Measurements from ENCODE around the gene CRIP3. TPM values are rescaled to one million over a fixed set of nuclear protein-coding genes. Genes with fewer than 3 reads are reported as not detected.

CRIP3 gene
- total RNA-seq, 1 experiment from 2014 or later = not detected

DNA sequence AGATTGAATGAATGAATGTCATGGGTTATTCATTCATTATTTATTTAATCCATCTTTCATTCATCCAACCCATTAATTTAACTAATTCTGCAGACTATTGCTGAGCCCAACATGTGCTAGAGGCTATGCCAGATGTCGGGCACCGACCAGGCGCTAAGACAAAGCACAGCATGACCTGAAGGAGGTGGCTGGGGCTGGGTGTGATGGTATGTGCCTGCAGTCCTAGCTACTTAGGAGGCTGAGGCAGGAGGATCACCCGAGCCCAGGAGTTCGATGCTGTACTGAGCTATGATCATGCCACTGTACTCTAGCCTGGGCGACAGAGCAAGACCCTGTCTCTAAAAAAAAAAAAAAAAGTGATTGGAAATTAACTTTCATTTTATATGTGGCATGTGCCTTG lies 16.3 kb downstream of the CRIP3 start:
- no TSS peak for BruUV-seq (replicated peaks)
- ChIA-PET CTCF (interaction anchor here (0.7 kb wide), 1 partner anchor 337 kb away, joined by 3 read pairs; the partner anchor contains the start of gene GTPBP2), POLR2A (no interaction called here)
- no peak overlapping the region for H3K4me3 ChIP-seq (ENCODE audit: low read depth, low read length)
- no peaks in the 10 kb centered on the region for H3K4me1 Mint-ChIP-seq (ENCODE audit: low read depth, unreplicated experiment)
- DNase-seq = no peak
- no peak overlapping the region for H3K27ac Mint-ChIP-seq (ENCODE audit: unreplicated experiment)
- H3K27me3 Mint-ChIP-seq (ENCODE audit: insufficient read depth, unreplicated experiment) = no peaks in the 10 kb centered on the region
- TF ChIP-seq, protein P1, sequence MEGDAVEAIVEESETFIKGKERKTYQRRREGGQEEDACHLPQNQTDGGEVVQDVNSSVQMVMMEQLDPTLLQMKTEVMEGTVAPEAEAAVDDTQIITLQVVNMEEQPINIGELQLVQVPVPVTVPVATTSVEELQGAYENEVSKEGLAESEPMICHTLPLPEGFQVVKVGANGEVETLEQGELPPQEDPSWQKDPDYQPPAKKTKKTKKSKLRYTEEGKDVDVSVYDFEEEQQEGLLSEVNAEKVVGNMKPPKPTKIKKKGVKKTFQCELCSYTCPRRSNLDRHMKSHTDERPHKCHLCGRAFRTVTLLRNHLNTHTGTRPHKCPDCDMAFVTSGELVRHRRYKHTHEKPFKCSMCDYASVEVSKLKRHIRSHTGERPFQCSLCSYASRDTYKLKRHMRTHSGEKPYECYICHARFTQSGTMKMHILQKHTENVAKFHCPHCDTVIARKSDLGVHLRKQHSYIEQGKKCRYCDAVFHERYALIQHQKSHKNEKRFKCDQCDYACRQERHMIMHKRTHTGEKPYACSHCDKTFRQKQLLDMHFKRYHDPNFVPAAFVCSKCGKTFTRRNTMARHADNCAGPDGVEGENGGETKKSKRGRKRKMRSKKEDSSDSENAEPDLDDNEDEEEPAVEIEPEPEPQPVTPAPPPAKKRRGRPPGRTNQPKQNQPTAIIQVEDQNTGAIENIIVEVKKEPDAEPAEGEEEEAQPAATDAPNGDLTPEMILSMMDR (IDR thresholded peaks at IDR 0.05; ENCODE audit: insufficient read depth in 1 of 2, low read depth in 1 of 2, low read length in 1 of 2, severe bottlenecking in 1 of 2, unreplicated experiment in 1 of 2) = no peak
- H3K36me3 ChIP-seq (ENCODE audit: control insufficient read depth, insufficient read depth, low read length) = no peaks in the 10 kb centered on the region
- H3K9me3 ChIP-seq = no peaks in the 10 kb centered on the region
- no peak overlapping the region for H3K4me3 Mint-ChIP-seq (ENCODE audit: unreplicated experiment)
- no peaks in the 10 kb centered on the region for H3K36me3 Mint-ChIP-seq (ENCODE audit: insufficient read depth, unreplicated experiment)
- no peaks in the 10 kb centered on the region for H3K9me3 Mint-ChIP-seq (ENCODE audit: unreplicated experiment)
- intact Hi-C loops (cut with micrococcal nuclease; ENCODE audit: unreplicated experiment) = no loop called here
- H3K4me1 ChIP-seq = no peaks in the 10 kb centered on the region
- no peaks in the 10 kb centered on the region for H3K27me3 ChIP-seq (replicated peaks; ENCODE audit: control insufficient read depth, insufficient read depth, low read length)

DNA sequence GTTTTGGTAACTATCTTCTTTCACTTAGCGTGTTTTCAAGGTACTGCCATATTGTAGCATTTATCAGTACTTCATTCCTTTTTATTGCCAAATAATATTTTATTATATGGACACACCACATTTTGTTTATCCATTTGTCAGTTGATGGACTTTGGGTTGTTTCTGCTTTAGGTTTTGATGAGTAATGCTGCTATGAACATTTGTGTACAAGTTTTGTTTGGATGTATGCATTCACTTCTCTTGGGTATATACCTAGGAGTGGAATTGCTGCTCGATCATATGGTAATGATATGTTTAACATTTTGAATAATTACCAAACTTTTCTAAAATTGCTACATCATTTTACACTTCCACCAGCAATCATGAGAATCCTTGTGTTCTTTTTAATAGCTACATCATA lies 16.9 kb downstream of the CRIP3 start:
- Histone ChIP-seq H3K4me1 (no peaks in the 10 kb centered on the region), H3K4me3 (ENCODE audit: low read depth, low read length) (no peak overlapping the region), H3K27me3 (replicated peaks; ENCODE audit: control insufficient read depth, insufficient read depth, low read length) (no peaks in the 10 kb centered on the region), H3K36me3 (ENCODE audit: control insufficient read depth, insufficient read depth, low read length) (no peaks in the 10 kb centered on the region), H3K9me3 (no peaks in the 10 kb centered on the region)
- H3K4me1 Mint-ChIP-seq (ENCODE audit: low read depth, unreplicated experiment) = no peaks in the 10 kb centered on the region
- no TSS peak for BruUV-seq (replicated peaks)
- no peaks in the 10 kb centered on the region for H3K27me3 Mint-ChIP-seq (ENCODE audit: insufficient read depth, unreplicated experiment)
- no peak overlapping the region for H3K27ac Mint-ChIP-seq (ENCODE audit: unreplicated experiment)
- POLR2A ChIA-PET = no interaction called here
- DNase-seq = no peak
- intact Hi-C loops (cut with micrococcal nuclease; ENCODE audit: unreplicated experiment) = no loop called here
- H3K4me3 Mint-ChIP-seq (ENCODE audit: unreplicated experiment) = no peak overlapping the region
- no peaks in the 10 kb centered on the region for H3K9me3 Mint-ChIP-seq (ENCODE audit: unreplicated experiment)
- CTCF ChIA-PET = no interaction called here
- TF ChIP-seq, protein P1 (IDR thresholded peaks at IDR 0.05; ENCODE audit: insufficient read depth in 1 of 2, low read depth in 1 of 2, low read length in 1 of 2, severe bottlenecking in 1 of 2, unreplicated experiment in 1 of 2) = no peak
- H3K36me3 Mint-ChIP-seq (ENCODE audit: insufficient read depth, unreplicated experiment) = no peaks in the 10 kb centered on the region

DNA sequence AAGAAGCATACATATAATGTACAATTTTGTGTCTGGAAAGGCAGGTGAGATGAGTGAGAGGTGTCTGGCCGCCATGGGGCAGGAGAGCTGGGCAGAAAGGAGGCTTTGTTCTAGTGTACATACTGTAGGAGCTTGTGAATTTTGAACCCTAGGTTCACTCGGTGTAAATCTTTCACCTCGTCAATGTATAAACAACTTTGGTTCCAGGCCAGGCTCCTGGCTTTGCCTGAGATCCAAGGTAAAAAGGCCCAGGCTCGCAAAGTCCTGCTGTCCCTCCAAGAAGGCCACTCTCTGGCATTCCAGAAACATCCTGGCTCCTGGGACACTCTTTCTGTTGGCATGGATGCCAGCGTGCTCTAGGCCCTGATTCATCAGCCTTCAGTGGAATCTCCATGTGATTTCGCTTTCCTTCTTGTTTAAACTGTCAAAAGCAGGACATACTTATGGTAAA lies 17.7 kb downstream of the CRIP3 start:
- Mint-ChIP-seq H3K9me3 (ENCODE audit: unreplicated experiment) (no peaks in the 10 kb centered on the region), H3K4me3 (ENCODE audit: unreplicated experiment) (no peak overlapping the region), H3K4me1 (ENCODE audit: low read depth, unreplicated experiment) (no peaks in the 10 kb centered on the region), H3K27me3 (ENCODE audit: insufficient read depth, unreplicated experiment) (no peaks in the 10 kb centered on the region), H3K27ac (ENCODE audit: unreplicated experiment) (no peak overlapping the region), H3K36me3 (ENCODE audit: insufficient read depth, unreplicated experiment) (no peaks in the 10 kb centered on the region)
- TF ChIP-seq, protein P1 (IDR thresholded peaks at IDR 0.05; ENCODE audit: insufficient read depth in 1 of 2, low read depth in 1 of 2, low read length in 1 of 2, severe bottlenecking in 1 of 2, unreplicated experiment in 1 of 2) = no peak
- no peaks in the 10 kb centered on the region for H3K4me1 ChIP-seq
- DNase-seq = no peak
- H3K4me3 ChIP-seq (ENCODE audit: low read depth, low read length) = no peak overlapping the region
- ChIA-PET CTCF (no interaction called here), POLR2A (no interaction called here)
- no TSS peak for BruUV-seq (replicated peaks)
- no peaks in the 10 kb centered on the region for H3K9me3 ChIP-seq
- no peaks in the 10 kb centered on the region for H3K36me3 ChIP-seq (ENCODE audit: control insufficient read depth, insufficient read depth, low read length)
- intact Hi-C loops (cut with micrococcal nuclease; ENCODE audit: unreplicated experiment) = no loop called here
- H3K27me3 ChIP-seq (replicated peaks; ENCODE audit: control insufficient read depth, insufficient read depth, low read length) = no peaks in the 10 kb centered on the region

All from Caco-2 (cell line).